Endometrial microvascular endothelial cells (primary cell): ENCODE data around the gene PLPP4. TPM values are rescaled to one million over a fixed set of nuclear protein-coding genes. Genes with fewer than 3 reads are reported as not detected.

ENCODE experiments used
- in situ Hi-C: cut with HindIII; loops from 2 replicates; pipeline ENCODE4 v1.10.0; 2017; ENCODE audit warnings: low sequenced_read_pairs, low pct_unique_long_range_greater_than_20kb; ENCODE audit errors: inconsistent ontology term
- total RNA-seq: library from RNA; depleted of rRNA; stranded (reverse); fragments of >200 nt; gene quantifications from one replicate; pipeline ENCODE4 v1.2.3, GENCODE V29; 2015; ENCODE audit errors: inconsistent ontology term

The PLPP4 gene
- total RNA-seq, 1 donor from 2014 or later, result 2.2 TPM

- in situ Hi-C loops, result no loop called here
Measured at GRCh38 chr10:120555842-120556532, 99.0 kb downstream of the PLPP4 start.

DNA sequence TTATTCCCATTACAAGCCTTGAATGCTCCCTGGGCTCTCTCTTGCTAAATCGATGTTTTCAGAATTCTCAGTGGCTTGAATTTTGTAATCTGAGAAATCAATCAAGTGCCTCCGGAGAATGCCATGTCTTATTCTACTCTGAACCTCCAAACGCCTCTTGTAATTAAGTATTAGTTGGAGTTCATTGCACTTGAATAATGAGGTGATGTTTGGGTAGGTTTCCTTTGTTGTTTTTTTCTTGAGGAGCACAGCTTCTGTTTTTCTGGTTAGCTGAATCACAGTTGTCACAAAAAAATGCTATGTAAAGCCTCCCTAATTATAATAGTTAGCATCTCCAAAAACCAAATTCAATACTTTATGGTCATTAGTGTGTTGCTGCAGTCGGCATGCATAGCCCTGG is 100.3 kb downstream of the PLPP4 start:
- in situ Hi-C loops, result no loop called here

GRCh38 chr10:120559800-120560199 is 102.8 kb downstream of the PLPP4 start:
- in situ Hi-C loops, result no loop called here

GRCh38 chr10:120562956-120563355 is 105.9 kb downstream of the PLPP4 start:
- in situ Hi-C loops, result no loop called here

DNA sequence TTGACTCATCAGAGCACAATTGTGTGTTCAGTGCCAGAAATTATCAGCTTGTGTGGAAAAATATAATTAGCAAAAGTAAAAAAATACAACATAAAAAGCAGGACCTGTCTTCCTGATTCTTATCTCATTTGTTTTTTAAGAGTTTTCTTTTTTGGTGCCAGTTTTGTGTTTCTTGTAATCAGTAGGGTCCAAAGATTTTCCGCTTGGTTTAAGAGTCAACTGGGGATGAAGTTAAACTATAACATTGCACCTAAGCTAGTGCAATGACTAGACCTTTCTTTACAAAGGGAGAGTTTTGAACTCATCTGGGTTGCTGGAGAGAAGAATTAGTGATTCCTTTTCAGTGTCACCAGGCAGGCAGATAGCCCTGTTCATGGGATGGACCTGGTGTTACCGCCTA is 113.4 kb downstream of the PLPP4 start:
- in situ Hi-C loops, result no loop called here

DNA sequence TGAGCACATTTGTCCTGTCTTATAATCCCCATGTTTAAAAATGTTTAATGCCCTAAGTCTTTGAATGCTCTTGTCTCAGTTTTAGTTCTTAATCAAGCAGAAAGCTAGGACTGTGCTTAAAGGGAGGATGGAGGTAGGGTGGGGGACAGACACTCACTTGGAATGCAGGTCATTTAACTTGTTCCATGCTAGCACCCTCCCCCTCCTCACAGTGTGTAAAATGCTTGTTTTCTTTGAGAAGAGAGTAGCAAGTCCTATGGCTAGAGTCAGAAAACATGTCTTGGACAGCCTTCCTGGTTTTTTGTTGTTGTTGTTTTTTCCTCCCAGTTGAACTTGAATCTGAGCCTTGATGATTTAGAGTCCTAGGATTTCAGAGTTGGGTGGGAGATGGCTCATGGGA is 114.2 kb downstream of the PLPP4 start:
- in situ Hi-C loops, result no loop called here

GRCh38 chr10:120572307-120572706 is 115.3 kb downstream of the PLPP4 start:
- in situ Hi-C loops, result no loop called here

- in situ Hi-C loops, result no loop called here
Measured at GRCh38 chr10:120573355-120573754, 116.3 kb downstream of the PLPP4 start.

GRCh38 chr10:120574981-120575380 is 118.0 kb downstream of the PLPP4 start:
- in situ Hi-C loops, result no loop called here

- in situ Hi-C loops, result no loop called here
Measured at GRCh38 chr10:120575411-120575810, 118.4 kb downstream of the PLPP4 start.

GRCh38 chr10:120578134-120578533 is 121.1 kb downstream of the PLPP4 start:
- in situ Hi-C loops, result no loop called here

GRCh38 chr10:120578890-120579289 is 121.9 kb downstream of the PLPP4 start:
- in situ Hi-C loops, result no loop called here

- in situ Hi-C loops, result no loop called here
Measured at GRCh38 chr10:120580918-120581895, 124.2 kb downstream of the PLPP4 start.

GRCh38 chr10:120582753-120583152 is 125.7 kb downstream of the PLPP4 start:
- in situ Hi-C loops, result no loop called here

- in situ Hi-C loops, result no loop called here
Measured at GRCh38 chr10:120583424-120584108, 126.5 kb downstream of the PLPP4 start.

DNA sequence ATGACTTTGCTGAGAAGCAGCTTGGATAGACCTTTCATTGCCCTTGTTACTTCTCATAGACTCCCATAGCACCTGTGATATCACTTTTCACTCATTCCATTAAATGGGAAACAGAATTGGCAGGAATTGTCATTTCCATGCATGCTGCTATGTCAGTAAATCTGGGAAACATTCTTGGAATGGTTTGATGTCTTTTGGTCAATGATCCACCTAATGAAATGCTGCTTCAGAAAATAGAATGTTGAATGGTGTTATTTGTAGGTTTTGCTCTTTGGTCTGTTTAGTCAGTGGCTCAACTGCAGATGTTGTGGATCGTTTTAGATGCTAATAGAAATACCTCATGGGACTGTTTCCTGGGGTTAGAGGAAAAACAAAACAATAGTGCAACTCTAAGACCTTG is 127.8 kb downstream of the PLPP4 start:
- in situ Hi-C loops, result no loop called here

GRCh38 chr10:120586471-120586872 is 129.4 kb downstream of the PLPP4 start:
- in situ Hi-C loops, result no loop called here

- in situ Hi-C loops, result no loop called here
Measured at GRCh38 chr10:120587061-120587460, 130.0 kb downstream of the PLPP4 start.

- in situ Hi-C loops, result no loop called here
Measured at GRCh38 chr10:120588311-120588710, 131.3 kb downstream of the PLPP4 start.
